ENCODE measurements around the gene LRRC3C. TPM values are rescaled to one million over a fixed set of nuclear protein-coding genes. Genes with fewer than 3 reads are reported as not detected.

The LRRC3C gene
- polyA plus RNA-seq, 3 donors: not detected

GRCh38 chr17:39975801-39976200 is 48.3 kb downstream of the LRRC3C start:
- H3K4me3 Mint-ChIP-seq: no peak overlapping the region

DNA sequence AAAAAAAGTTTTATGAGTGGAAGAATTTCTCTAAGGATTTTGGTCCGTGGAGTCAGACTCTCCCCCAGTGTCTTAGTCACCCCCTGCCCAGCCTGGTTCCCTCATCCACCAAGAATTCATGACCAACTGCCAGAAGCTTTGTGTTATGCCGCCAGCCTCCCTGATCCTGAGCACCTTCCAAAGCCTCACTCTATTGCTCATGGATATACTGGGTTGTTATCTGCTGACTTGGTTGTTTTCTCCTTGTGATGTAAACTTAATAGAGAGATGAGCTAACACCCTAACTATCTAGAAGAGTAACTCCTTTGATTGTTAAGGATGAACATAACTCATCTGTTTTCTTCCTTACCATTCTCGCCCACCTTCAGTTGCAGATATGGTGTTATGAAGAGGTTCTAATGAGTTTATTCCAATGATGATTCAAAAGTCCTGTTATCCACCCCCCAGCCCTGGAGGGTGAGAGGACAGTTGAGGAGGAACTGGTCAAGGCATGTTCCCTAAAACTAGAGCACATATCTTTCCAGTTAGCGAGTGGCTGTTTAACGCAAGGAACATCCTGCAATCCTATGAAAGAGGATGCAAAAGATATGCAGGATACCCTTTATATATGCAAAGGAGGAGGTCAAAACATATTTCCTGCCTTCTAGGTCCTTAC is 51.6 kb downstream of the LRRC3C start:
- H3K4me3 Mint-ChIP-seq: peak overlapping the region in 1 of 2 donors; percentile 76
- H3K4me3 ChIP-seq (replicated peaks in 1 of 3; ENCODE audit: low read depth in 2 of 3, low read length in 3 of 3): peak overlapping the region in 1 of 3 experiments; percentile 89
- intact Hi-C loops (cut with micrococcal nuclease): no loop called here

More at GRCh38 chr17:39975801-39976200, 48.3 kb downstream of the LRRC3C start:
- no peak overlapping the region for H3K27ac Mint-ChIP-seq
- H3K4me2 ChIP-seq (replicated peaks; ENCODE audit: extremely low read depth, low read length, poor library complexity, severe bottlenecking): no peak overlapping the region
- no peaks in the 10 kb centered on the region for H3K27me3 ChIP-seq (ENCODE audit: control insufficient read depth in 2 of 2, insufficient read depth in 2 of 2, low read length in 2 of 2)
- WGBS (ENCODE audit: insufficient coverage): 68% methylated on average over 2 of the region's 4 CpGs
- H3K79me2 ChIP-seq (ENCODE audit: insufficient read depth, low read length): peaks cover 2% of the 10 kb centered on the region
- H3K9me3 ChIP-seq (replicated peaks in 1 of 2; ENCODE audit: control insufficient read depth in 1 of 2, insufficient read depth in 1 of 2, low read length in 2 of 2): no peaks in the 10 kb centered on the region
- no peaks in the 10 kb centered on the region for H3K36me3 Mint-ChIP-seq
- H2AFZ ChIP-seq (ENCODE audit: insufficient read depth, low read depth, low read length, poor library complexity, severe bottlenecking): no peak overlapping the region
- no peak overlapping the region for H3K9ac ChIP-seq (ENCODE audit: insufficient read depth, low read length, poor library complexity, severe bottlenecking)
- peaks cover 43 to 48% of the 10 kb centered on the region in 2 donors for H3K4me1 ChIP-seq (ENCODE audit: control insufficient read depth in 1 of 2, insufficient read depth in 2 of 2, low read length in 2 of 2)
- peaks cover 2 to 13% (median 6%) of the 10 kb centered on the region in 3 donors for H3K27me3 Mint-ChIP-seq (ENCODE audit: low read depth in 3 of 3)
- intact Hi-C loops (cut with micrococcal nuclease): no loop called here
- no peaks in the 10 kb centered on the region for H4K20me1 ChIP-seq (ENCODE audit: insufficient read depth, low read length)
- DNase-seq: no peak
- H3K9me3 Mint-ChIP-seq: no peaks in the 10 kb centered on the region
- no peaks in the 10 kb centered on the region for H3K36me3 ChIP-seq (replicated peaks in 1 of 2; ENCODE audit: control insufficient read depth in 1 of 2, insufficient read depth in 2 of 2, low read length in 2 of 2)
- no peak overlapping the region for H3K4me3 ChIP-seq (replicated peaks in 1 of 3; ENCODE audit: low read depth in 2 of 3, low read length in 3 of 3)
- H3K27ac ChIP-seq (ENCODE audit: low read depth in 1 of 2, low read length in 2 of 2): no peak overlapping the region
- H3K4me1 Mint-ChIP-seq: peaks cover 44% of the 10 kb centered on the region
- TF ChIP-seq, protein P1, sequence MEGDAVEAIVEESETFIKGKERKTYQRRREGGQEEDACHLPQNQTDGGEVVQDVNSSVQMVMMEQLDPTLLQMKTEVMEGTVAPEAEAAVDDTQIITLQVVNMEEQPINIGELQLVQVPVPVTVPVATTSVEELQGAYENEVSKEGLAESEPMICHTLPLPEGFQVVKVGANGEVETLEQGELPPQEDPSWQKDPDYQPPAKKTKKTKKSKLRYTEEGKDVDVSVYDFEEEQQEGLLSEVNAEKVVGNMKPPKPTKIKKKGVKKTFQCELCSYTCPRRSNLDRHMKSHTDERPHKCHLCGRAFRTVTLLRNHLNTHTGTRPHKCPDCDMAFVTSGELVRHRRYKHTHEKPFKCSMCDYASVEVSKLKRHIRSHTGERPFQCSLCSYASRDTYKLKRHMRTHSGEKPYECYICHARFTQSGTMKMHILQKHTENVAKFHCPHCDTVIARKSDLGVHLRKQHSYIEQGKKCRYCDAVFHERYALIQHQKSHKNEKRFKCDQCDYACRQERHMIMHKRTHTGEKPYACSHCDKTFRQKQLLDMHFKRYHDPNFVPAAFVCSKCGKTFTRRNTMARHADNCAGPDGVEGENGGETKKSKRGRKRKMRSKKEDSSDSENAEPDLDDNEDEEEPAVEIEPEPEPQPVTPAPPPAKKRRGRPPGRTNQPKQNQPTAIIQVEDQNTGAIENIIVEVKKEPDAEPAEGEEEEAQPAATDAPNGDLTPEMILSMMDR (IDR thresholded peaks at IDR 0.05): no peak

More for the DNA sequence above, 51.6 kb downstream of the LRRC3C start:
- peaks cover 30% of the 10 kb centered on the region for H3K79me2 ChIP-seq (ENCODE audit: insufficient read depth, low read length)
- H2AFZ ChIP-seq (ENCODE audit: insufficient read depth, low read depth, low read length, poor library complexity, severe bottlenecking): no peak overlapping the region
- TF ChIP-seq, protein P1 (IDR thresholded peaks at IDR 0.05): no peak
- WGBS (ENCODE audit: insufficient coverage): 100% methylated on average over 1 of the region's 5 CpGs
- H3K27ac Mint-ChIP-seq: peak overlapping the region in 2 of 7 donors; percentile 23 to 52
- peaks cover 4 to 8% of the 10 kb centered on the region in 2 donors for H3K36me3 Mint-ChIP-seq
- DNase-seq: peak in 2 of 3 donors; percentile 22 to 33
- H3K9me3 Mint-ChIP-seq: no peaks in the 10 kb centered on the region
- H3K27me3 Mint-ChIP-seq (ENCODE audit: low read depth in 3 of 3): peaks cover 2 to 7% (median 2%) of the 10 kb centered on the region in 3 donors
- H3K36me3 ChIP-seq (replicated peaks in 1 of 2; ENCODE audit: control insufficient read depth in 1 of 2, insufficient read depth in 2 of 2, low read length in 2 of 2): peaks cover 6 to 8% of the 10 kb centered on the region in 2 donors
- H3K27me3 ChIP-seq (ENCODE audit: control insufficient read depth in 2 of 2, insufficient read depth in 2 of 2, low read length in 2 of 2): no peaks in the 10 kb centered on the region
- peaks cover 27% of the 10 kb centered on the region for H3K4me1 Mint-ChIP-seq
- H3K9me3 ChIP-seq (replicated peaks in 1 of 2; ENCODE audit: control insufficient read depth in 1 of 2, insufficient read depth in 1 of 2, low read length in 2 of 2): no peaks in the 10 kb centered on the region
- H3K27ac ChIP-seq (ENCODE audit: low read depth in 1 of 2, low read length in 2 of 2): no peak overlapping the region
- no peaks in the 10 kb centered on the region for H4K20me1 ChIP-seq (ENCODE audit: insufficient read depth, low read length)
- H3K9ac ChIP-seq (ENCODE audit: insufficient read depth, low read length, poor library complexity, severe bottlenecking): no peak overlapping the region
- peaks cover 28 to 31% of the 10 kb centered on the region in 2 donors for H3K4me1 ChIP-seq (ENCODE audit: control insufficient read depth in 1 of 2, insufficient read depth in 2 of 2, low read length in 2 of 2)
- peak overlapping the region; percentile 92 for H3K4me2 ChIP-seq (replicated peaks; ENCODE audit: extremely low read depth, low read length, poor library complexity, severe bottlenecking)
